ENCODE results near the gene SYT10.

The SYT10 gene

DNA sequence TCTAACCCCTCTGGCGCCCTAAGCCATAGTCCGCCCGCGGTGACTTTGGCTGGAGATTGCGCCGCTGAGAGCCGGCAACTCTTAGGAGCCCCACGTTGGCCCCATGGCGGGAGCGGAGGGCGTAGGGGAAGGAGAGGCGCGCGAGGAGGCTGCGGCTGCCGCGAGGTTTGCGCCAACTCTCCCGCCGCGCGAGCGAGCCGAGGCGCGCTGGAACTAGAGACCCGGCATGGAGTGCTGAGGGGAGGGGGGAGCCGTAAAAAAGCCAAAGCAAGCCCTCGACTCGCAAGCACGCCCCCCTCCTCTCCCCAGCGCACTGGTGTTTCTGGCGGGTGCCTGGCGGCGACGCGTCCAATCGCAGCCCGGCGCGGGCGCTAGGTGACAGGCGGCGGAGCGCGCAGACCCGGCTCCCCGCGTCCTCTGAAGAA is at the start of gene SYT10:
TSS of gene SYT10 (minus strand) at position 233 of the 425 bp plus-strand sequence. CDS start 297 bp downstream, outside the sequence.
- H3K4me3 ChIP-seq (ENCODE audit: control insufficient read depth, low read depth, low read length): peak within 1 kb of the TSS; percentile 54
- no peak for TF ChIP-seq CTCF (IDR thresholded peaks at IDR 0.05; ENCODE audit: control insufficient read depth, insufficient read depth, low read depth, low read length, missing control alignments)
- no peak for DNase-seq (ENCODE audit: low read depth)

DNA sequence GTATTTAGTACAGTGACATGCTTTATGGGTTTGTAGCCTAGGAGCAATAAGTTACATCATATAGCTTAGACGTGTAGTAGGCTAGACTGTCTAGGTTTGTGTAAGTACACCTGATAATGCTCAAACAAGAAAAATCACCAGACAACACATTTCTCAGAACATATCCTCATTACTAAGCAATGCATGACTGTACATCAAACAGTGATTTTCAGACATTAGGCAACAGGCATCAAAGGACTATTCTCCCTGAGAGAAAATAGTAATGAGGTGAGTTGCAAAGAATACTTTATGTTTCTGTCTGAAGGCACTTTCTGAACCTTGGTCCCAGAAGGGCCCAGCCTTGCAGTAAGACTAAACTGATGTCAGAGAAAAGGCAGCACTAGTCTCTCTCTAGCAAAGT is 48.4 kb upstream of the SYT10 start:
- H3K4me3 ChIP-seq (ENCODE audit: control insufficient read depth, low read depth, low read length): no peak overlapping the region
- TF ChIP-seq CTCF (IDR thresholded peaks at IDR 0.05; ENCODE audit: control insufficient read depth, insufficient read depth, low read depth, low read length, missing control alignments): no peak
- DNase-seq (ENCODE audit: low read depth): no peak

GRCh38 chr12:33486058-33486457 is 46.4 kb upstream of the SYT10 start:
- TF ChIP-seq CTCF (IDR thresholded peaks at IDR 0.05; ENCODE audit: control insufficient read depth, insufficient read depth, low read depth, low read length, missing control alignments): no peak
- no peak overlapping the region for H3K4me3 ChIP-seq (ENCODE audit: control insufficient read depth, low read depth, low read length)
- DNase-seq (ENCODE audit: low read depth): no peak

DNA sequence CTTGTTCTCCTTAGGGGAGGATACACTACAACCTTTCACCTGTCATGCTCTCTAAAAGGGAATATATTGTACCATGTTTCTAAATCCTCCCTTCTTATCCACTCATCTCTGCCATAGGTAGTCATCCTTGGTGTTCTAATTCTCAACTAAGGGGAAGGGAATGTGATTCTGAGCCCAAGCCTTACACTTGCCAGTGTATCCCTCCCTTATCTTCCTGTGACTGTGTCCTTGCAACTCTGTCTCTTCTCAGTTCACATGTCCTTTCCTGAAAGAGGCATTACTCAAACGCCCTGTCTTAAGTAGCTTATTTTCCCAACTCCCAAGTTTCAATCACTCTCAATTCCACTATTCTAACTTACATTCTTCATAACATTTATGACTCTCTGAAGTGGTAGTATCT is 44.5 kb upstream of the SYT10 start:
- no peak overlapping the region for H3K4me3 ChIP-seq (ENCODE audit: control insufficient read depth, low read depth, low read length)
- DNase-seq (ENCODE audit: low read depth): no peak
- no peak for TF ChIP-seq CTCF (IDR thresholded peaks at IDR 0.05; ENCODE audit: control insufficient read depth, insufficient read depth, low read depth, low read length, missing control alignments)

DNA sequence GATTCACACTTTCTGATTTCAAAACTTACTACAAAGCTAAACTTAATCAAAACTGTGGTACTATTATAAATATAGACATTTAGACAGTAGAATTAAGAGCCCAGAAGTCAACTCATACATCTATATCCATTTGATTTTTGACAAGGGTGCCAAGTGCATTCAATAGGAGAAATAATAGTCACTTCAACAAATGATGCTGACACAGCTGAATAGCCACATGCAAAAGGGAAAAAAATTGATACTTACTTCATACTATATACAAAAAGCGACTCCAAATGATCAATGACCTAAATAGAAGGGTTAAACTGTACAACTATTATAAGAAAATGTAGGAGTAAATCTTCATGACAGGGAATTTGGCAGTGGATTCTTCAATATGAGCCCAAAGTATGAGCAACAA is 40.7 kb upstream of the SYT10 start:
- no peak overlapping the region for H3K4me3 ChIP-seq (ENCODE audit: control insufficient read depth, low read depth, low read length)
- no peak for DNase-seq (ENCODE audit: low read depth)
- TF ChIP-seq CTCF (IDR thresholded peaks at IDR 0.05; ENCODE audit: control insufficient read depth, insufficient read depth, low read depth, low read length, missing control alignments): no peak

GRCh38 chr12:33476058-33476457 is 36.4 kb upstream of the SYT10 start:
- H3K4me3 ChIP-seq (ENCODE audit: control insufficient read depth, low read depth, low read length): no peak overlapping the region
- TF ChIP-seq CTCF (IDR thresholded peaks at IDR 0.05; ENCODE audit: control insufficient read depth, insufficient read depth, low read depth, low read length, missing control alignments): no peak
- no peak for DNase-seq (ENCODE audit: low read depth)

DNA sequence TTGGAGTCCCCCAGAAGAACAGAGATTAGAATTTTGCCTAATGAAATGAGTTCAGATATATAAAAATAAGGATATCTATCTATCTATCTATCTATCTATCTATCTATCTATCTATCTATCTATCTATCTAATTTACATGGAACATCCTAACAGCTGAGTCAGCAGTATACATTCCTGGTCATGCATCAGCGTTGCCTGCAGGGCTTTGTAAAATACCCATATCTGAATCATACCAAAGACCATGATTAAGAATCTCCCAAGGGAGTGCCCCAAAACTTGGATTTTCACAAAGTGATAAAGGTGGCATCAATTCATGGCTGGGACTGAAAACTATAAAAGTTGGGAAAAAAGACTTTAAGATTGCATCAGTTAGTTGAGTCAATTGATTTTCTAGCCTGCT is 32.7 kb upstream of the SYT10 start:
- H3K4me3 ChIP-seq (ENCODE audit: control insufficient read depth, low read depth, low read length): no peak overlapping the region
- no peak for TF ChIP-seq CTCF (IDR thresholded peaks at IDR 0.05; ENCODE audit: control insufficient read depth, insufficient read depth, low read depth, low read length, missing control alignments)
- DNase-seq (ENCODE audit: low read depth): no peak
